Neural cell (in vitro differentiated cells): ENCODE measurements around the gene NUP210. TPM values are rescaled to one million over a fixed set of nuclear protein-coding genes. Genes with fewer than 3 reads are reported as not detected.

ENCODE experiments used
- H2AFZ ChIP-seq: fragments of 200-600, 300-800 bp; sonication (generic), shearing (Covaris generic); 2 replicates; pipeline ENCODE4 v1.6.0; 2014; ENCODE audit warnings: low read depth, mild to moderate bottlenecking, antibody characterized with exemption, low read length, moderate library complexity
- H3F3A ChIP-seq: fragments of 200-600 bp; shearing (Covaris generic); 2 replicates; pipeline ENCODE4 v1.6.1; 2016; ENCODE audit warnings: mild to moderate bottlenecking, moderate library complexity, mixed read lengths, antibody characterized with exemption, low read length; ENCODE audit not compliant: insufficient read depth, poor library complexity, severe bottlenecking
- H3K27ac ChIP-seq: fragments of 200-600, 300-800 bp; sonication (generic), shearing (Covaris generic); 2 replicates; pipeline ENCODE4 v1.5.1; 2014; ENCODE audit warnings: mild to moderate bottlenecking, low read length, moderate library complexity
- H3K27me3 ChIP-seq: fragments of 300-800, 200-600 bp; sonication (generic), shearing (Covaris generic); 2 replicates; pipeline ENCODE4 v1.6.0; 2014; ENCODE audit warnings: mild to moderate bottlenecking, low read depth, low read length, moderate library complexity; ENCODE audit not compliant: insufficient read depth
- H3K36me3 ChIP-seq: fragments of 300-800, 200-600 bp; sonication (generic), shearing (Covaris generic); 2 replicates; pipeline ENCODE4 v1.5.1; 2014; ENCODE audit warnings: mild to moderate bottlenecking, antibody characterized with exemption, low read length, moderate library complexity; ENCODE audit not compliant: insufficient read depth
- H3K4me2 ChIP-seq: fragments of 300-800, 200-600 bp; sonication (generic), shearing (Covaris generic); 2 replicates; pipeline ENCODE4 v1.6.0; 2014; ENCODE audit warnings: mild to moderate bottlenecking, low read length
- H3K4me3 ChIP-seq: fragments of 300-800, 200-600 bp; sonication (generic), shearing (Covaris generic); 2 replicates; pipeline ENCODE4 v1.5.1; 2014; ENCODE audit warnings: mild to moderate bottlenecking, low read length, moderate library complexity
- H3K79me2 ChIP-seq: fragments of 200-600 bp; shearing (Covaris generic); replicated peaks from 2 replicates; pipeline ENCODE4 v1.6.0; 2014; ENCODE audit warnings: mild to moderate bottlenecking, low read length, moderate library complexity; ENCODE audit not compliant: insufficient read depth
- H3K9ac ChIP-seq: fragments of 300-800, 200-600 bp; sonication (generic), shearing (Covaris generic); 2 replicates; pipeline ENCODE4 v1.6.1; 2016; ENCODE audit warnings: mild to moderate bottlenecking, low read length, mixed read lengths
- H3K9me2 ChIP-seq: fragments of 200-600 bp; shearing (Covaris generic); 2 replicates; pipeline ENCODE4 v1.6.1; 2016; ENCODE audit warnings: mild to moderate bottlenecking, low read length, mixed read lengths; ENCODE audit not compliant: insufficient read depth
- H3K9me3 ChIP-seq: fragments of 200-600, 300-800 bp; sonication (generic), shearing (Covaris generic); 2 replicates; pipeline ENCODE4 v1.6.1; 2016; ENCODE audit warnings: mild to moderate bottlenecking, mixed run types, low read length, moderate library complexity, mixed read lengths
- H4K20me1 ChIP-seq: fragments of 200-600 bp; shearing (Covaris generic); 2 replicates; pipeline ENCODE4 v1.6.1; 2016; ENCODE audit warnings: mild to moderate bottlenecking, mixed run types; ENCODE audit not compliant: insufficient read depth
- CTCF ChIP-seq: fragments of 450-650 bp; IDR thresholded peaks from 2 replicates; pipeline ENCODE4 v1.5.1; 2014; ENCODE audit warnings: antibody characterized with exemption, mild to moderate bottlenecking, moderate library complexity; ENCODE audit not compliant: poor library complexity, severe bottlenecking
- EP300 ChIP-seq: fragments of 450-650 bp; conservative IDR thresholded peaks from 2 replicates; pipeline ENCODE4 v1.6.1; 2014; ENCODE audit warnings: antibody characterized with exemption, mild to moderate bottlenecking, moderate library complexity; ENCODE audit not compliant: poor library complexity, severe bottlenecking
- EZH2 ChIP-seq: fragments of 200-600, 300-800 bp; shearing (Covaris generic), sonication (generic); IDR thresholded peaks from 2 replicates; pipeline ENCODE4 v1.6.1; 2014; ENCODE audit warnings: antibody characterized with exemption, low read length, borderline replicate concordance, mild to moderate bottlenecking; ENCODE audit not compliant: insufficient read depth, poor library complexity, severe bottlenecking
- MXI1 ChIP-seq: fragments of 450-650 bp; conservative IDR thresholded peaks from 2 replicates; pipeline ENCODE4 v1.6.1; 2014; ENCODE audit warnings: antibody characterized with exemption, mild to moderate bottlenecking; ENCODE audit not compliant: poor library complexity, severe bottlenecking
- POLR2AphosphoS5 ChIP-seq: IDR thresholded peaks from 2 replicates; pipeline ENCODE4 v1.6.1; 2012
- RAD21 ChIP-seq: fragments of 450-650 bp; conservative IDR thresholded peaks from 2 replicates; pipeline ENCODE4 v1.6.1; 2014; ENCODE audit warnings: antibody characterized with exemption, mild to moderate bottlenecking, moderate library complexity
- REST ChIP-seq: IDR thresholded peaks from 2 replicates; pipeline ENCODE4 v1.6.1; 2012; ENCODE audit warnings: borderline replicate concordance
- SMC3 ChIP-seq: fragments of 450-650 bp; conservative IDR thresholded peaks from 2 replicates; pipeline ENCODE4 v1.6.1; 2014; ENCODE audit warnings: antibody characterized with exemption, mild to moderate bottlenecking, moderate library complexity; ENCODE audit not compliant: poor library complexity
- TAF1 ChIP-seq: IDR thresholded peaks from 2 replicates; pipeline ENCODE4 v1.6.1; 2012; ENCODE audit warnings: low read depth
- polyA plus RNA-seq: library from polyadenylated mRNA; depleted of rRNA; stranded (reverse); fragments of >200 nt; gene quantifications from 2 replicates; pipeline ENCODE4 v1.2.3, GENCODE V29; 2014

The NUP210 gene
- polyA plus RNA-seq, 1 donor from 2014 or later, result 8.2 TPM

GRCh38 chr3:13359916-13360315 is 60.2 kb downstream of the NUP210 start:
- no peak overlapping the region for H3K9ac ChIP-seq
- H4K20me1 ChIP-seq, result no peaks in the 10 kb centered on the region
- no peaks in the 10 kb centered on the region for H3K9me3 ChIP-seq
- H3K79me2 ChIP-seq, result no peaks in the 10 kb centered on the region
- no peaks in the 10 kb centered on the region for H3K27me3 ChIP-seq
- H3K4me3 ChIP-seq, result no peak overlapping the region
- H3K36me3 ChIP-seq, result no peaks in the 10 kb centered on the region
- no peak overlapping the region for H3K4me2 ChIP-seq
- TF ChIP-seq EP300 (no peak), RAD21 (no peak), REST (no peak), MXI1 (no peak), SMC3 (no peak), EZH2 (no peak), CTCF (no peak), TAF1 (no peak), POLR2AphosphoS5 (no peak)
- H3K27ac ChIP-seq, result no peak overlapping the region
- no peak overlapping the region for H2AFZ ChIP-seq
- no peaks in the 10 kb centered on the region for H3F3A ChIP-seq
- no peaks in the 10 kb centered on the region for H3K9me2 ChIP-seq

GRCh38 chr3:13358643-13359042 is 61.5 kb downstream of the NUP210 start:
- no peaks in the 10 kb centered on the region for H4K20me1 ChIP-seq
- no peak overlapping the region for H2AFZ ChIP-seq
- H3K9ac ChIP-seq, result no peak overlapping the region
- TF ChIP-seq REST, result no peak
- TF ChIP-seq EP300, result no peak
- no peaks in the 10 kb centered on the region for H3K9me2 ChIP-seq
- H3K4me2 ChIP-seq, result no peak overlapping the region
- H3K36me3 ChIP-seq, result no peaks in the 10 kb centered on the region
- no peaks in the 10 kb centered on the region for H3K27me3 ChIP-seq
- no peak overlapping the region for H3K27ac ChIP-seq
- no peaks in the 10 kb centered on the region for H3K79me2 ChIP-seq
- H3K9me3 ChIP-seq, result no peaks in the 10 kb centered on the region
- no peaks in the 10 kb centered on the region for H3F3A ChIP-seq
- H3K4me3 ChIP-seq, result no peak overlapping the region
